Mucosa of descending colon (tissue), 3 donors: ENCODE results near the gene BBOX1. TPM values are rescaled to one million over a fixed set of nuclear protein-coding genes. Genes with fewer than 3 reads are reported as not detected.

Experiments
- ATAC-seq: fragments of 200-7000 bp; cut with Tn5 transposase; one replicate; pipeline ENCODE4 v1.9.1; 2020; ENCODE audit warnings: mild to moderate bottlenecking, moderate library complexity
- DNase-seq, 3 donors: peaks; one replicate each; pipeline ENCODE4 v3.0.0-alpha.2; 2020
- H3K36me3 ChIP-seq: fragments of 200-600 bp; one replicate; pipeline ENCODE4 v1.8.0; 2021; ENCODE audit warnings: low read depth, mild to moderate bottlenecking
- H3K4me1 ChIP-seq: fragments of 200-600 bp; one replicate; pipeline ENCODE4 v1.8.0; 2021; ENCODE audit warnings: low read depth, mild to moderate bottlenecking
- H3K4me3 ChIP-seq: fragments of 200-600 bp; one replicate; pipeline ENCODE4 v1.8.0; 2021; ENCODE audit warnings: mild to moderate bottlenecking
- H3K9me3 ChIP-seq: fragments of 200-600 bp; one replicate; pipeline ENCODE4 v1.8.0; 2021; ENCODE audit warnings: mild to moderate bottlenecking
- CTCF ChIP-seq: fragments of 200-600 bp; IDR thresholded peaks from one replicate; pipeline ENCODE4 v1.8.0; 2022; ENCODE audit warnings: antibody characterized with exemption, mild to moderate bottlenecking
- intact Hi-C, 2 donors: fragments of 100-400 bp; cut with DNase I in 1 of 2; cut with micrococcal nuclease in 1 of 2; formaldehyde crosslinking; loops; one replicate each; pipeline versions ENCODE4 v1.11.0 to v1.11.1; 2022; cut with DNase I, micrococcal nuclease
- total RNA-seq, 3 donors: library from RNA; stranded (reverse); fragmentation: NEBNext Ultra II Directional in 2 of 3; extraction: Animal tissue kit (Norgen Biotek cat#: 25700) in 2 of 3; gene quantifications; one replicate each; pipeline versions ENCODE4 v1.2.1 to v1.2.4, GENCODE V29; 2021 to 2023
- donor health status: DM: no; HTN: no; CAD: no; lungs with moderate emphysema.
- donor health status: DM: no; HTN: no; CAD: no.
- donor health status: DM: no; HTN: yes; CAD: no.

The BBOX1 gene
- total RNA-seq, 3 donors from 2014 or later, result not detected

- ATAC-seq, result no peak
- TF ChIP-seq CTCF, result no peak
- intact Hi-C loops, result no loop called here
These were observed 98.1 kb downstream of the BBOX1 start for GRCh38 chr11:27138716-27139115.

GRCh38 chr11:27139742-27140367 is 99.2 kb downstream of the BBOX1 start:
- Histone ChIP-seq H3K4me1 (no peaks in the 10 kb centered on the region), H3K36me3 (no peaks in the 10 kb centered on the region), H3K9me3 (peaks cover 3% of the 10 kb centered on the region), H3K4me3 (no peak overlapping the region)
- intact Hi-C loops, result no loop called here
- DNase-seq, result no peak
- ATAC-seq, result no peak
- no peak for TF ChIP-seq CTCF

More at GRCh38 chr11:27138716-27139115, 98.1 kb downstream of the BBOX1 start:
- peaks cover 3% of the 10 kb centered on the region for H3K9me3 ChIP-seq
- no peak overlapping the region for H3K4me3 ChIP-seq
- no peaks in the 10 kb centered on the region for H3K4me1 ChIP-seq
- no peaks in the 10 kb centered on the region for H3K36me3 ChIP-seq
- no peak for DNase-seq

GRCh38 chr11:27141576-27141975 is 101.0 kb downstream of the BBOX1 start:
- ATAC-seq, result no peak
- intact Hi-C loops, result no loop called here
- no peaks in the 10 kb centered on the region for H3K36me3 ChIP-seq

GRCh38 chr11:27147916-27148315 is 107.3 kb downstream of the BBOX1 start:
- intact Hi-C loops, result no loop called here
- no peak overlapping the region for H3K4me3 ChIP-seq
- no peak for DNase-seq
- no peak for TF ChIP-seq CTCF
- no peak for ATAC-seq
- H3K4me1 ChIP-seq, result no peaks in the 10 kb centered on the region
- H3K36me3 ChIP-seq, result no peaks in the 10 kb centered on the region
- no peaks in the 10 kb centered on the region for H3K9me3 ChIP-seq

More at GRCh38 chr11:27141576-27141975, 101.0 kb downstream of the BBOX1 start:
- TF ChIP-seq CTCF, result no peak
- Histone ChIP-seq H3K4me1 (no peaks in the 10 kb centered on the region), H3K9me3 (no peaks in the 10 kb centered on the region), H3K4me3 (no peak overlapping the region)
- DNase-seq, result no peak

- intact Hi-C loops, result no loop called here
- no peak for TF ChIP-seq CTCF
- no peak overlapping the region for H3K4me3 ChIP-seq
- DNase-seq (no peak), ATAC-seq (no peak)
- no peaks in the 10 kb centered on the region for H3K9me3 ChIP-seq
- no peaks in the 10 kb centered on the region for H3K36me3 ChIP-seq
- H3K4me1 ChIP-seq, result no peaks in the 10 kb centered on the region
These were observed 107.9 kb downstream of the BBOX1 start for GRCh38 chr11:27148506-27148905.
